Trophoblast cell (in vitro differentiated cells and primary cell): ENCODE measurements around the gene CCDC6.
"Not testable (repeated sequence)": the region's sequence is repeated elsewhere in the genome, so short reads cannot be mapped to it uniquely, and the experiment has no call there.

Experiments
- DNase-seq, 2 donors: peaks; one replicate each; pipeline ENCODE4 v3.0.0-alpha.2; 2016
- H2AFZ ChIP-seq: 2 replicates; pipeline ENCODE4 v1.6.1; 2013; ENCODE audit warnings: low read length, moderate library complexity, mild to moderate bottlenecking; ENCODE audit not compliant: insufficient read depth, poor library complexity
- H2AK5ac ChIP-seq: 2 replicates; pipeline ENCODE4 v1.6.1; 2013; ENCODE audit warnings: mild to moderate bottlenecking, low read length
- H2BK120ac ChIP-seq: 2 replicates; pipeline ENCODE4 v1.6.1; 2013; ENCODE audit warnings: low read length, mild to moderate bottlenecking, moderate library complexity; ENCODE audit not compliant: insufficient read depth, poor library complexity
- H2BK12ac ChIP-seq: 2 replicates; pipeline ENCODE4 v1.6.1; 2013; ENCODE audit warnings: mild to moderate bottlenecking, low read length, moderate library complexity
- H2BK5ac ChIP-seq: 2 replicates; pipeline ENCODE4 v1.6.1; 2013; ENCODE audit warnings: low read length, low read depth, moderate library complexity, mild to moderate bottlenecking; ENCODE audit not compliant: poor library complexity
- H3K14ac ChIP-seq: 2 replicates; pipeline ENCODE4 v1.6.1; 2013; ENCODE audit warnings: mild to moderate bottlenecking, low read length
- H3K18ac ChIP-seq: 2 replicates; pipeline ENCODE4 v1.6.1; 2013; ENCODE audit warnings: mild to moderate bottlenecking, low read length
- H3K23ac ChIP-seq: 2 replicates; pipeline ENCODE4 v1.6.1; 2013; ENCODE audit warnings: low read length
- H3K27ac ChIP-seq: 2 replicates; pipeline ENCODE4 v1.5.1; 2013; ENCODE audit warnings: low read depth, mild to moderate bottlenecking, inconsistent platforms, low read length, moderate library complexity
- H3K27me3 ChIP-seq: 2 replicates; pipeline ENCODE4 v1.6.1; 2013; ENCODE audit warnings: inconsistent platforms, mild to moderate bottlenecking, low read length, moderate library complexity; ENCODE audit not compliant: insufficient read depth
- H3K36me3 ChIP-seq, 2 experiments: 1 replicate in 1 of 2; 2 replicates in 1 of 2; pipeline ENCODE4 v1.6.1; 2013; ENCODE audit warnings: low read length in 2 of 2, mild to moderate bottlenecking in 2 of 2, moderate library complexity in 1 of 2; ENCODE audit not compliant: insufficient read depth in 2 of 2, control insufficient read depth in 1 of 2
- H3K4ac ChIP-seq: 2 replicates; pipeline ENCODE4 v1.6.1; 2013; ENCODE audit warnings: low read depth, mild to moderate bottlenecking, low read length, moderate library complexity
- H3K4me1 ChIP-seq, 2 experiments: 1 replicate in 1 of 2; 2 replicates in 1 of 2; pipeline ENCODE4 v1.6.1; 2013; ENCODE audit warnings: low read length in 2 of 2, mild to moderate bottlenecking in 2 of 2, moderate library complexity in 1 of 2; ENCODE audit not compliant: insufficient read depth in 2 of 2, control insufficient read depth in 1 of 2
- H3K4me2 ChIP-seq: 2 replicates; pipeline ENCODE4 v1.6.1; 2013; ENCODE audit warnings: inconsistent platforms, mild to moderate bottlenecking, low read length, moderate library complexity
- H3K4me3 ChIP-seq: 2 replicates; pipeline ENCODE4 v1.5.1; 2013; ENCODE audit warnings: mild to moderate bottlenecking, low read depth, low read length, inconsistent platforms
- H3K79me1 ChIP-seq: one replicate; pipeline ENCODE4 v1.6.1; 2013; ENCODE audit warnings: low read length
- H3K79me2 ChIP-seq: 2 replicates; pipeline ENCODE4 v1.6.1; 2013; ENCODE audit warnings: low read length, mild to moderate bottlenecking; ENCODE audit not compliant: control insufficient read depth, insufficient read depth, poor library complexity
- H3K9ac ChIP-seq: 2 replicates; pipeline ENCODE4 v1.6.1; 2013; ENCODE audit warnings: mild to moderate bottlenecking, low read length
- H3K9me3 ChIP-seq: 2 replicates; pipeline ENCODE4 v1.6.1; 2013; ENCODE audit warnings: low read depth, mild to moderate bottlenecking, control low read depth, inconsistent platforms, low read length; ENCODE audit not compliant: insufficient read depth
- H4K12ac ChIP-seq: 2 replicates; pipeline ENCODE4 v1.6.1; 2013; ENCODE audit warnings: low read depth, mild to moderate bottlenecking, low read length, moderate library complexity
- H4K8ac ChIP-seq: 2 replicates; pipeline ENCODE4 v1.6.1; 2013; ENCODE audit warnings: low read depth, mild to moderate bottlenecking, low read length, moderate library complexity
- H4K91ac ChIP-seq: one replicate; pipeline ENCODE4 v1.6.1; 2013; ENCODE audit warnings: low read depth, mild to moderate bottlenecking, low read length, moderate library complexity
- WGBS: extraction: QIAGEN DNeasy Blood & Tissue Kit; methylation state at CpG from one replicate; pipeline ENCODE4 v1.1.7; 2013; ENCODE audit warnings: missing lambda C conversion rate; ENCODE audit not compliant: insufficient read length, insufficient coverage; ENCODE audit errors: extremely low coverage; 5-methylcytosine and 5-hydroxymethylcytosine counted together

CCDC6 gene

DNA sequence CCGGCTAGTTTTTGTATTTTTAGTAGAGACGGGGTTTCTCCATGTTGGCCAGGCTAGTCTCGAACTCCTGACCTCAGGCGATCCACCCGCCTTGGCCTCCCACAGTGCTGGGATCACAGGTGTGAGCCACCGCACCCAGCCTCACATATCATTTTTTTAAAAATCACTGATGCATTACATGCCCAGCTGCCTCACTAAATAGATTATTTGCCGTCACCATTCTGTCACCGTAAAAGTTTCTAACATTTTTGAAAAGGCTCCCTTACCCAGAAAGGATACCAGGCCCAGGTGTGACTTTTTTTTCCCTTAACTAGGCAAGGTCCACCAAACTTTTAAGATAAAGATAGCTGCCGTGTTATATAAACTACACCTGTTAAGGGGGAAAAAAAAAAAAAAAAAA is 30.1 kb downstream of the CCDC6 start:
- not testable (repeated sequence) for H2BK120ac ChIP-seq, H3K9ac ChIP-seq, H3K4ac ChIP-seq, H2BK5ac ChIP-seq, H4K8ac ChIP-seq, DNase-seq, H3K23ac ChIP-seq, H3K79me1 ChIP-seq, H3K27me3 ChIP-seq, H3K4me1 ChIP-seq, H4K12ac ChIP-seq, H2AFZ ChIP-seq, H3K9me3 ChIP-seq, H3K27ac ChIP-seq, H4K91ac ChIP-seq, H3K14ac ChIP-seq, H3K18ac ChIP-seq, H3K36me3 ChIP-seq, H2AK5ac ChIP-seq, H3K4me3 ChIP-seq, H3K4me2 ChIP-seq, H2BK12ac ChIP-seq
- peaks cover 12% of the 10 kb centered on the region for H3K79me2 ChIP-seq
- WGBS = no CpG with 5 or more reads among the region's 9 CpGs

DNA sequence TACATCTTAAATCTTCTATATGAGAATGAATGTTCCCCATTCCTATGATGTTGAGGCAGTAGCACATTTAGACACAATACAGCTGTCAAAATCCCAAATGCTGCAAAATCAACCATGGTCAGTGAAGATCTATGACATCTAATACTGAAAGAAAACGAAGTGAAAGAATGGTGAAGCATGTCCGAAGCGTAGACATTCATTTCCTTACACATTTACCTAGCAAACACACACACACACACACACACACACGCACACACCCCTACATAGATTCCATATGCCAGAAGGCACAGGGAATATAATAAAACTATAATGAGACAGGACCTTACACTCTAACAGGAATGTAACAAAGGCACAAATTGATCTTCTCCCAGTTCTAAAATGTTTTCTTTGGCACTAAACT is 32.5 kb downstream of the CCDC6 start:
- H3K4me2 ChIP-seq = no peak overlapping the region
- H2BK5ac ChIP-seq = no peak overlapping the region
- no peak overlapping the region for H3K14ac ChIP-seq
- H3K36me3 ChIP-seq = no peaks in the 10 kb centered on the region
- no peak overlapping the region for H2BK12ac ChIP-seq
- H3K4me1 ChIP-seq = peaks cover 0 to 4% of the 10 kb centered on the region in 2 experiments
- H2BK120ac ChIP-seq = no peak overlapping the region
- H3K4me3 ChIP-seq = no peak overlapping the region
- H3K9me3 ChIP-seq = no peaks in the 10 kb centered on the region
- H4K91ac ChIP-seq = no peak overlapping the region
- no peak overlapping the region for H4K12ac ChIP-seq
- no peak overlapping the region for H3K18ac ChIP-seq
- no peak overlapping the region for H3K23ac ChIP-seq
- no CpG with 5 or more reads among the region's 4 CpGs for WGBS
- peaks cover 12% of the 10 kb centered on the region for H3K79me2 ChIP-seq
- no peak overlapping the region for H3K27ac ChIP-seq
- peak overlapping the region; percentile 4 for H3K4ac ChIP-seq
- no peak for DNase-seq
- H3K9ac ChIP-seq = no peak overlapping the region
- peaks cover 1% of the 10 kb centered on the region for H3K79me1 ChIP-seq
- no peaks in the 10 kb centered on the region for H3K27me3 ChIP-seq
- H4K8ac ChIP-seq = no peak overlapping the region
- H2AK5ac ChIP-seq = no peak overlapping the region
- no peak overlapping the region for H2AFZ ChIP-seq

DNA sequence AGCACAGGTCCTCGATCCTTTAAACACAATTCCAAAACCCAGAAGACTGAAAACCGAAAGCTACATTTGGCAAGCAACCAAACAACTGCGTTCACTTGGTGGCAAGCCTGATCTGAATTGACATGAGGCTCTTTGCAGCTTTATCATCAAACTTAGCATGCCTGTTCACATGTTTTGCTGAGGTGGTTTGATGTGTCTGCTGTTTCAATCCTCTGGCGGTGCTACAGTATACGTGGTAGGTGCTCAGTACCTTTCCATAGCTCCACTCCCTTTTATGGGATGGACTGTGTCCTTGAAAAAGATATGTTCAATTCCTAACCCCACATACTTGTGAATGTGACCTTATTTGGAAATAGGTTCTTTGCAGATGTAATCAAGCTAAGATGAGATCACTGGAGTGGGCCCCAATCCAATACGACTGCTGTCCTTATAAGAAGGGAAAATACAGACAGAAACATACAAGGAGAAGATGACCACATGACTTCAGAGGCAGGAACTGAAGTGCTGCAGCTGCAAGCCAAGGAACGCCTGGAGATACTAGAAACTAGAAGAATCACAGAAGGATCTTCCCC is 33.4 kb downstream of the CCDC6 start:
- Histone ChIP-seq H3K27ac (no peak overlapping the region), H3K79me2 (peaks cover 15% of the 10 kb centered on the region), H4K91ac (no peak overlapping the region), H2BK120ac (no peak overlapping the region), H3K4me3 (no peak overlapping the region), H3K9me3 (no peaks in the 10 kb centered on the region), H2BK5ac (no peak overlapping the region), H3K4ac (no peak overlapping the region), H3K4me1 (peaks cover 0 to 4% of the 10 kb centered on the region in 2 experiments), H3K36me3 (no peaks in the 10 kb centered on the region), H2BK12ac (no peak overlapping the region), H3K23ac (no peak overlapping the region), H3K4me2 (no peak overlapping the region), H4K8ac (no peak overlapping the region), H3K14ac (no peak overlapping the region), H3K9ac (no peak overlapping the region), H2AFZ (no peak overlapping the region), H4K12ac (no peak overlapping the region), H2AK5ac (no peak overlapping the region), H3K27me3 (no peaks in the 10 kb centered on the region), H3K18ac (no peak overlapping the region), H3K79me1 (peaks cover 1% of the 10 kb centered on the region)
- no CpG with 5 or more reads among the region's 7 CpGs for WGBS
- peak in 1 of 2 donors; percentile 37 for DNase-seq

DNA sequence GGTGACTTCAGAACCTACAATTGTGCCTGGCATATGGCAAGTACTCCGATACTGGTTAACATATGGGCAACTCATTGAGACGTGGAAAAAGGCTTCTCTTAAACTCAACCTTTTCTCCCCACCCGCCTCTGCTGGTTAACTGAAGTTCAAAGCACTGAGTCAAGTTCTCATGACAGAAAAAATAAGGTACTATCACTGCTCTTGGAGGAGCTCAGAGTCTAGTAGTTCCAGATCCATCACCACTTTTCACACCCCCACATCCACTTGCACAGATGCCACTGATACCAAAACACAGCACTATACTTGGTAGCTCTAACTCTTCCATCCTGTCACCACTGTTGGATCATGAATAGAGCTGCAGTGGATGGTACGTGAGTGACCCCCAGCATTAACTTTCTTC is 36.2 kb downstream of the CCDC6 start:
- H3K9ac ChIP-seq = no peak overlapping the region
- no peak overlapping the region for H3K23ac ChIP-seq
- no peak overlapping the region for H4K12ac ChIP-seq
- H3K14ac ChIP-seq = no peak overlapping the region
- no peak overlapping the region for H4K91ac ChIP-seq
- no peak overlapping the region for H4K8ac ChIP-seq
- no peaks in the 10 kb centered on the region for H3K9me3 ChIP-seq
- no peaks in the 10 kb centered on the region for H3K79me1 ChIP-seq
- H2AFZ ChIP-seq = no peak overlapping the region
- H3K79me2 ChIP-seq = peaks cover 12% of the 10 kb centered on the region
- no peak overlapping the region for H3K4me2 ChIP-seq
- H3K27me3 ChIP-seq = no peaks in the 10 kb centered on the region
- no peak overlapping the region for H3K18ac ChIP-seq
- no peak overlapping the region for H2BK5ac ChIP-seq
- H3K4me3 ChIP-seq = no peak overlapping the region
- H3K4ac ChIP-seq = peak overlapping the region; percentile 61
- no peak overlapping the region for H2BK12ac ChIP-seq
- H3K4me1 ChIP-seq = peaks cover 0 to 4% of the 10 kb centered on the region in 2 experiments
- no peak overlapping the region for H2BK120ac ChIP-seq
- no peak overlapping the region for H2AK5ac ChIP-seq
- H3K27ac ChIP-seq = no peak overlapping the region
- no peaks in the 10 kb centered on the region for H3K36me3 ChIP-seq
- WGBS = no CpG with 5 or more reads among the region's 4 CpGs
- DNase-seq = no peak
